Nephron (organoid): ENCODE measurements around the gene RAPH1.
"Not testable (repeated sequence)": the region's sequence is repeated elsewhere in the genome, so short reads cannot be mapped to it uniquely, and the experiment has no call there.

ENCODE experiments used
- H3K27ac Mint-ChIP-seq, 3 experiments: 2 replicates each; pipeline ENCODE4 v1.8.0; 2020; ENCODE audit warnings: mixed read lengths in 3 of 3, mild to moderate bottlenecking in 2 of 3, moderate library complexity in 1 of 3
- H3K27me3 Mint-ChIP-seq: 2 replicates; pipeline ENCODE4 v1.8.0; 2021; ENCODE audit warnings: low read depth, mild to moderate bottlenecking, moderate library complexity, mixed read lengths
- H3K36me3 Mint-ChIP-seq: 2 replicates; pipeline ENCODE4 v1.8.0; 2020; ENCODE audit warnings: low read depth, mixed read lengths
- H3K4me1 Mint-ChIP-seq: 2 replicates; pipeline ENCODE4 v1.8.0; 2020; ENCODE audit warnings: mixed read lengths
- H3K4me3 Mint-ChIP-seq, 3 experiments: 2 replicates each; pipeline ENCODE4 v1.8.0; 2020; ENCODE audit warnings: mild to moderate bottlenecking in 3 of 3, mixed read lengths in 3 of 3, moderate library complexity in 2 of 3
- H3K9me3 Mint-ChIP-seq: 2 replicates; pipeline ENCODE4 v1.8.0; 2020; ENCODE audit warnings: mixed read lengths
- CTCF ChIP-seq, 3 experiments: fragments of 200-600 bp; sonication (generic); IDR thresholded peaks; one replicate each; pipeline ENCODE4 v1.5.0; 2021; ENCODE audit warnings: antibody characterized with exemption in 3 of 3; ENCODE audit not compliant: unreplicated experiment in 3 of 3

Gene RAPH1

GRCh38 chr2:203432811-203433210 is 102.3 kb downstream of the RAPH1 start:
- H3K4me1 Mint-ChIP-seq: peaks cover 6% of the 10 kb centered on the region
- peaks cover 34% of the 10 kb centered on the region for H3K36me3 Mint-ChIP-seq
- no peaks in the 10 kb centered on the region for H3K9me3 Mint-ChIP-seq
- H3K27me3 Mint-ChIP-seq: no peaks in the 10 kb centered on the region
- no peak for TF ChIP-seq CTCF (IDR thresholded peaks at IDR 0.05; ENCODE audit: unreplicated experiment in 3 of 3)
- H3K4me3 Mint-ChIP-seq: no peak overlapping the region
- peak overlapping the region in 2 of 3 experiments; percentile 38 to 49 for H3K27ac Mint-ChIP-seq

GRCh38 chr2:203431391-203432185 is 103.5 kb downstream of the RAPH1 start:
- H3K4me1 Mint-ChIP-seq: peaks cover 6% of the 10 kb centered on the region
- H3K27ac Mint-ChIP-seq: peak overlapping the region in 1 of 3 experiments; percentile 38
- no peak overlapping the region for H3K4me3 Mint-ChIP-seq
- H3K36me3 Mint-ChIP-seq: peaks cover 40% of the 10 kb centered on the region
- no peaks in the 10 kb centered on the region for H3K27me3 Mint-ChIP-seq
- no peaks in the 10 kb centered on the region for H3K9me3 Mint-ChIP-seq
- no peak for TF ChIP-seq CTCF (IDR thresholded peaks at IDR 0.05; ENCODE audit: unreplicated experiment in 3 of 3)

- H3K4me1 Mint-ChIP-seq, H3K4me3 Mint-ChIP-seq, H3K27me3 Mint-ChIP-seq, H3K27ac Mint-ChIP-seq, H3K9me3 Mint-ChIP-seq: not testable (repeated sequence)
- peaks cover 53% of the 10 kb centered on the region for H3K36me3 Mint-ChIP-seq
Measured at GRCh38 chr2:203429643-203430042, 105.5 kb downstream of the RAPH1 start.

DNA sequence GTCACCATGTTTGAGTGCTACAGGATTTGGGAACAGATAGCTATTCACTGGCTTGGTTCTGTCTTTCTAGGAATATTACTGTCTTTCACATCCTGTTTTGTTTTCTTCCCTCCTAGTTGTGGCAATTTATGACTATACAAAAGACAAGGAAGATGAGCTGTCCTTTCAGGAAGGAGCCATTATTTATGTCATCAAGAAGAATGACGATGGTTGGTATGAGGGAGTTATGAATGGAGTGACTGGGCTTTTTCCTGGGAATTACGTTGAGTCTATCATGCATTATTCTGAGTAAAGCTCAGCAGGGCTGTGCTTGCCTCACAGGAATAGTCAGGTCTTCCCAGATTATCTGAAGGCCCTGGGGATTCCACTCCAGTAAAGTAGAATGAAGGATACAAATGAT is 108.0 kb downstream of the RAPH1 start:
- Mint-ChIP-seq H3K27me3 (no peaks in the 10 kb centered on the region), H3K4me1 (no peaks in the 10 kb centered on the region), H3K27ac (peak overlapping the region in 1 of 3 experiments; percentile 39), H3K9me3 (no peaks in the 10 kb centered on the region), H3K4me3 (no peak overlapping the region), H3K36me3 (peaks cover 62% of the 10 kb centered on the region)
- TF ChIP-seq CTCF (IDR thresholded peaks at IDR 0.05; ENCODE audit: unreplicated experiment in 3 of 3): no peak

- H3K4me3 Mint-ChIP-seq: no peak overlapping the region
- H3K27ac Mint-ChIP-seq: no peak overlapping the region
- H3K27me3 Mint-ChIP-seq: no peaks in the 10 kb centered on the region
- H3K4me1 Mint-ChIP-seq: no peaks in the 10 kb centered on the region
- peaks cover 4% of the 10 kb centered on the region for H3K9me3 Mint-ChIP-seq
- no peak for TF ChIP-seq CTCF (IDR thresholded peaks at IDR 0.05; ENCODE audit: unreplicated experiment in 3 of 3)
- peaks cover 79% of the 10 kb centered on the region for H3K36me3 Mint-ChIP-seq
Measured at GRCh38 chr2:203418271-203418670, 116.8 kb downstream of the RAPH1 start.

DNA sequence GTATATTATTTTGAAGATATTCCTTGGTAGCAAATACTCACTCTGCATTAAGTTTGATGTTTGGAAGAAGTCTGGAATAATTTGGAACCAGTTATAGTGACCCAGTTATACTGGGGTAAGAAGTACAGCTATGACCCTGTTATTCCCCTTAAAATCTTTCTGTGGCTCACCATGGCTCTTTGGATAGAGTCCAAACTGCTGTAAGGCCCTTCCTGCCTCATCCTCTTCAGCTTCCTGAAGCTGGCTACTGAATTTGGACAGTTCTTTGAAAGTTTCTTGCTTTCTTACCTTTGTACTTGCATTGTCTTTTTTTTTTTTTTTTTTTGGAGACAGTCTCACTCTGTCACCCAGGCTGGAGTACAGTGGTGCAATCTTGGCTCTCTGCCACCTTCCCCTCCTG is 121.3 kb downstream of the RAPH1 start:
- H3K4me3 Mint-ChIP-seq: no peak overlapping the region
- H3K36me3 Mint-ChIP-seq: peaks cover 79% of the 10 kb centered on the region
- no peak for TF ChIP-seq CTCF (IDR thresholded peaks at IDR 0.05; ENCODE audit: unreplicated experiment in 3 of 3)
- H3K27ac Mint-ChIP-seq: no peak overlapping the region
- H3K27me3 Mint-ChIP-seq: no peaks in the 10 kb centered on the region
- no peaks in the 10 kb centered on the region for H3K4me1 Mint-ChIP-seq
- peaks cover 4% of the 10 kb centered on the region for H3K9me3 Mint-ChIP-seq
